NCI-H526 treated with DMSO at 0.1 percent for 48 hours (cell line): Measurements from ENCODE around the gene GREB1.
A peak's percentile ranks its signal among the peaks of the same experiment; 100 is the strongest.

Experiments
- DNase-seq: peaks from one replicate; lab custom pipeline; 2025; lab: John Stamatoyannopoulos, UW

Gene GREB1

GRCh38 chr2:11683966-11684365, 150.1 kb downstream of the GREB1 start:
- no peak for DNase-seq

GRCh38 chr2:11684894-11685460, 151.1 kb downstream of the GREB1 start:
- no peak for DNase-seq

- no peak for DNase-seq
These were observed 152.1 kb downstream of the GREB1 start for GRCh38 chr2:11685906-11686470.

GRCh38 chr2:11687736-11688135, 153.9 kb downstream of the GREB1 start:
- no peak for DNase-seq

GRCh38 chr2:11688222-11689069, 154.6 kb downstream of the GREB1 start:
- DNase-seq: peak; percentile 33

- DNase-seq: no peak
These were observed 157.3 kb downstream of the GREB1 start for GRCh38 chr2:11691076-11691660.
